HG03025 (cell line): ENCODE results near the gene WDR37.

Experiments
- ATAC-seq: cut with Tn5 transposase; IDR thresholded peaks from one replicate; pipeline ENCODE4 v1.9.1; 2021; ENCODE audit warnings: mild to moderate bottlenecking, moderate library complexity; ENCODE audit not compliant: unreplicated experiment, low FRiP score

The WDR37 gene

GRCh38 chr10:1180071-1180730, 124.0 kb downstream of the WDR37 start:
- no peak for ATAC-seq

- no peak for ATAC-seq
Measured at GRCh38 chr10:1180836-1181235, 124.7 kb downstream of the WDR37 start.
